Peyer's patch (tissue), 4 donors: Measurements from ENCODE around the gene NDFIP2. TPM values are rescaled to one million over a fixed set of nuclear protein-coding genes. Genes with fewer than 3 reads are reported as not detected.

Source experiments
- DNase-seq, 3 donors: peaks; one replicate each; pipeline ENCODE4 v3.0.0-alpha.2; 2017 to 2019
- H3K27ac ChIP-seq, 4 donors: fragments of 200-600 bp; sonication (generic); one replicate each; pipeline ENCODE4 v1.5.1; 2016 to 2019
- H3K27me3 ChIP-seq, 2 donors: fragments of 200-600 bp; sonication (generic); one replicate each; pipeline ENCODE4 v1.5.1; 2019
- H3K36me3 ChIP-seq, 3 donors: fragments of 200-600 bp; sonication (generic); one replicate each; pipeline ENCODE4 v1.5.1; 2016 to 2019
- H3K4me1 ChIP-seq, 4 donors: fragments of 200-600 bp; sonication (generic); one replicate each; pipeline ENCODE4 v1.5.1; 2016 to 2019
- H3K4me3 ChIP-seq, 4 donors: fragments of 200-600 bp; sonication (generic); 1 replicate in 3 of 4; 2 replicates in 1 of 4; pipeline ENCODE4 v1.5.1; 2016 to 2019; ENCODE audit warnings: mild to moderate bottlenecking in 1 of 4
- H3K9me3 ChIP-seq, 4 donors: fragments of 200-600 bp; sonication (generic); one replicate each; pipeline ENCODE4 v1.5.1; 2016 to 2019; ENCODE audit warnings: mild to moderate bottlenecking in 1 of 4
- CTCF ChIP-seq, 6 experiments: fragments of 450-650 bp in 4 of 6; fragments of 200-600 bp in 2 of 6; sonication (generic) in 1 of 6; IDR thresholded peaks; one replicate each; pipeline ENCODE4 v1.5.1; 2017 to 2019; ENCODE audit warnings: antibody characterized with exemption in 6 of 6, mild to moderate bottlenecking in 3 of 6, moderate library complexity in 1 of 6
- POLR2A ChIP-seq, 2 donors: fragments of 450-650 bp; IDR thresholded peaks; one replicate each; pipeline ENCODE4 v1.5.1; 2017; ENCODE audit warnings: antibody characterized with exemption in 2 of 2, mild to moderate bottlenecking in 2 of 2, moderate library complexity in 2 of 2
- total RNA-seq, 4 donors: library from RNA; depleted of rRNA; stranded (reverse); fragments of >200 nt; gene quantifications; one replicate each; pipeline ENCODE4 v1.1.0, GENCODE V29; 2016

Gene NDFIP2
- total RNA-seq, 4 donors from 2014 or later, result 28.1 to 102 (median 59.6) TPM

- TF ChIP-seq CTCF (IDR thresholded peaks at IDR 0.05) (no peak), POLR2A (IDR thresholded peaks at IDR 0.05) (no peak)
- DNase-seq, result no peak
- H3K9me3 ChIP-seq, result no peaks in the 10 kb centered on the region
- H3K36me3 ChIP-seq, result peaks cover 0 to 14% (median 0%) of the 10 kb centered on the region in 3 donors
- H3K4me1 ChIP-seq, result no peaks in the 10 kb centered on the region
- H3K4me3 ChIP-seq, result no peak overlapping the region
- no peak overlapping the region for H3K27ac ChIP-seq
- no peaks in the 10 kb centered on the region for H3K27me3 ChIP-seq
Measured at GRCh38 chr13:79543883-79544282, 62.9 kb downstream of the NDFIP2 start.

- TF ChIP-seq POLR2A (IDR thresholded peaks at IDR 0.05), result no peak
- no peak for TF ChIP-seq CTCF (IDR thresholded peaks at IDR 0.05)
- no peaks in the 10 kb centered on the region for H3K9me3 ChIP-seq
- no peak overlapping the region for H3K4me3 ChIP-seq
- no peak for DNase-seq
- H3K4me1 ChIP-seq, result no peaks in the 10 kb centered on the region
- H3K27ac ChIP-seq, result no peak overlapping the region
- peaks cover 0 to 14% (median 0%) of the 10 kb centered on the region in 3 donors for H3K36me3 ChIP-seq
- H3K27me3 ChIP-seq, result no peaks in the 10 kb centered on the region
Measured at GRCh38 chr13:79547211-79548195, 66.5 kb downstream of the NDFIP2 start.

- TF ChIP-seq POLR2A (IDR thresholded peaks at IDR 0.05), result no peak
- TF ChIP-seq CTCF (IDR thresholded peaks at IDR 0.05), result no peak
- H3K36me3 ChIP-seq, result peaks cover 0 to 6% (median 0%) of the 10 kb centered on the region in 3 donors
- no peak for DNase-seq
- H3K4me1 ChIP-seq, result no peaks in the 10 kb centered on the region
- H3K9me3 ChIP-seq, result no peaks in the 10 kb centered on the region
- H3K4me3 ChIP-seq, result no peak overlapping the region
- no peaks in the 10 kb centered on the region for H3K27me3 ChIP-seq
- H3K27ac ChIP-seq, result no peak overlapping the region
Measured at GRCh38 chr13:79548902-79549301, 67.9 kb downstream of the NDFIP2 start.

GRCh38 chr13:79549355-79550106 lies 68.6 kb downstream of the NDFIP2 start:
- no peaks in the 10 kb centered on the region for H3K4me1 ChIP-seq

More at GRCh38 chr13:79549355-79550106, 68.6 kb downstream of the NDFIP2 start:
- no peaks in the 10 kb centered on the region for H3K9me3 ChIP-seq
- no peaks in the 10 kb centered on the region for H3K27me3 ChIP-seq
- no peaks in the 10 kb centered on the region for H3K36me3 ChIP-seq
- no peak overlapping the region for H3K27ac ChIP-seq
- no peak for DNase-seq
- no peak overlapping the region for H3K4me3 ChIP-seq
- TF ChIP-seq CTCF (IDR thresholded peaks at IDR 0.05) (no peak), POLR2A (IDR thresholded peaks at IDR 0.05) (no peak)
